Measurements from ENCODE around the gene TBC1D2B.

The TBC1D2B gene

GRCh38 chr15:78071383-78071782, 6.1 kb downstream of the TBC1D2B start:
- no peak for DNase-seq

DNA sequence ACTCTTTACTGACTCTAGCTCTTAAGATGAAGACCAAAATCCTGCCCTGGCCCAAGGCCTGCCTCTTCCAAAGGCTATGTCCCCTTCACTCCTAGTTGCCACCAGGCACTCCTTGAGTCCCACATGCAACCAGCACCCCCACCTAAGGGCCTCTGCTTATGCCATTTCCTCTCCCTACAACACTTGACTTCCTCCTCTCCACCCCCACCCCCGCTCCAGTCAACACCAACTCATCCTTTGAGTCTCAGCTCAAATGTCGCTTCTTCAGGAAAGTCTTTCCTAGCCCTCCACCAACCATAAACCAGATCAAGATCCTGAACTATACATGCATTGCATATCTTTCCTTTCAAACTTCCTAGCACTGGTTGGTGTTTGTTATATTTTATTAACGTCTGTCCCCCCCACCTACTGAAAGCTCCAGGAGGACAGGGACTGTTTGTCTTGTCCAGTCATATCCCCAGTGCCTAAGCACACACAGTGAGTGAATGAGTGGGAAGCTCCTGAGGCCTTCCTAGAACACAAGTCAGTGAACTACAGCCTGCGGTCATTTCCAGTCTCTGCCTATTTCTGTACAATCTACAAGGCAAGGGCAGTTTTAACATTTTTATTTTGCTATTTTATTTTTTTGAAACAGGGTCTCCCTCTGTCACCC, 7.3 kb downstream of the TBC1D2B start:
- DNase-seq = peak; percentile 23

DNA sequence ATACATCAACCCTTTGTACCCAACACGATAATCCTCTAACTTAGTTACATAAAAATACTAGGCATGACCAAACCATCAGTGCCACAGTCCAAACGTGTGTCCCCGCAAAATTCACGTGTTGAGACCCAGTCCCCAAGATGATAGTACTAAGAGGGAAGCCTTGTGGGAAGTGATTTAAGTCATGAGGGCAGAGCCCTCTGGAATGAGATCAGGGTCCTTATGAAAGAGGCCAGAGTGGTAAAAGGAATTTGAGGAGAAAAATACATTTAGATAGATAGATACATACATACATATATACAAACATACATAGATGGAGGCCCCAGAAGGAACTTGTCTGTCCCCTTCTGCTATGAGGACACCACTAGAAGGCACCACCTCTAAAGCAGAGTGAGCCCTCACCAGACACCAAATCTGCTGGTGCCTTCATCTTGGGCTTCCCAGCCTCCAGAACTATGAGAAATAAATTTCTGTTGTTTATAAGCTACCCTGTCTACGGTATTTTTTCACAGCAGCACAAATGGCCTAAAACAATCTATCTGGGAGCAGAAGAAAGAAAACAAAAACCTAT, 8.0 kb downstream of the TBC1D2B start:
- no peak for DNase-seq

- DNase-seq = no peak
Observed at GRCh38 chr15:78069052-78069414, 8.5 kb downstream of the TBC1D2B start.

GRCh38 chr15:78067328-78068228, 9.9 kb downstream of the TBC1D2B start:
- no peak for DNase-seq

DNA sequence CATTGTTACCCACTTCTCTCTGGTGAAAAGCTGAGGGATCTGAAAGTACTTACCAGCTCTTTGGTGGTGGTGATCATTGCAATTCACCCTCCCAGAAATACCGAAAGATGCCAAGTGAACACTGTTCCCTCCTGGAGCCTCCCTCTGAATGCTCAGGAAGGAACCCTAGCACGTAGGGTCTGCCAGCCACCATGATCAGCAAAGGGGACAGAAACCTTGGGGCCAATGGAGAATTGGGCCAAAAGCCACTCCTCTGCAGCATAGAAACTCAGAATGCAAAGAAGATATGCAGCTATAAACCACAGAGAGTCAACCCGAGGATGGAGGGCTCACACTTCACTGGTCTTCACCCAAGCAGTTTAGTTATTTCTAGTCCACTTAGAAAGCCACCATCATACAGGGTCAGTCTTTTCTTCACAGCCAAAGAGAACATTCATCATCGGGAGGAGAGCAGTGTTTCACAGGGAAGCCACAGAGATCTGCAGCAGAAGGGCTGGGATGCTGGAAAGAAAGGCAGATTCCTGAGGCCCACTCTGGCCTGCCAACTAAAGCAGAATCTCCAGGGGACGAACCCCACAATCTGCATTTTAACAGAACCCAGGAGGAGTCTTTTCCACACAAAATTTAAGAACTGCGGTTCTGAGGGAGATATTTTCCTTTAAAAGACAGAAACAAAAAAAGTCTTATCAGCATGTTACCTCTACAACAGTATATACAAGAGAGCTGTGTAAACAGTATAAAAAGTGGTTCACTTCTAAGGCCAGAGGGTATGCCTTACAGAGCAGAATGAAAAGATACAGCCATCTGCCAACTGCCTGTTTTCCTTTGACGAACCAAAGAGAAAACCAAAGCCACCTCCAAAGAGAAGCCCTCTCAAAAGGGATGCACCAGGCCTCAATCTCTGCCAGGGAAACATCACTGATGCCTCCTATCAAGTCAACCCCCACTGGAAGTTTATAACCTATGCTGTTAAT, 11.3 kb downstream of the TBC1D2B start:
- no peak for DNase-seq

DNA sequence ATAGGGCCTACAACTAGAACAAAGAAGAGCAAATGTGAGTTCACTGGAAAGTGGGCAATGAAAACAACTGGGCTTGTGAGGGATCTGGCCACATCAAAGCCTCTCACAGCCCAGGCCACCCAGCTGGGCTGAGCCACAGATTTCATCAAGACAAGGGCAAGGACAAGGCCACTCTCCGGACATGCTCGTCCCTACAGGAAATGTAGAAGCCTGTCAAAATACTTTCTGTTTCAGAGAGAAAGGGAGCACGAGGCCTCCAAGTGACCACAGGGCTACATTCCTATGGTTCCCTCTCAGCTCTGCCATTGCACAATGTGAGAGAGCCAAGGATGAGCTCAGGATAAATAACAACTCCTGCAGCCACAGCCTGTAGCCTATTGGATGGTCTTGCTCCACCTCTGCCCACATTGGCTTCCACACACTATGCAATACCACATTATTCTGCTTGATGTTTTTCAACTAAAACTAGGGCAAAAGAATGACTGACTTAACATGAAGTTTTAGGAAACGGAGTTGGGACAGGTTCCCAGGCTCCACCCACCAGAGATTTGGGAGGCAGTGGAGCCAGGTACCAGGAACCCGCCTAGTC, 12.1 kb downstream of the TBC1D2B start:
- DNase-seq = no peak

GRCh38 chr15:78064544-78064943, 13.0 kb downstream of the TBC1D2B start:
- no peak for DNase-seq

GRCh38 chr15:78063970-78064385, 13.5 kb downstream of the TBC1D2B start:
- DNase-seq = no peak

GRCh38 chr15:78063217-78063616, 14.3 kb downstream of the TBC1D2B start:
- no peak for DNase-seq

DNA sequence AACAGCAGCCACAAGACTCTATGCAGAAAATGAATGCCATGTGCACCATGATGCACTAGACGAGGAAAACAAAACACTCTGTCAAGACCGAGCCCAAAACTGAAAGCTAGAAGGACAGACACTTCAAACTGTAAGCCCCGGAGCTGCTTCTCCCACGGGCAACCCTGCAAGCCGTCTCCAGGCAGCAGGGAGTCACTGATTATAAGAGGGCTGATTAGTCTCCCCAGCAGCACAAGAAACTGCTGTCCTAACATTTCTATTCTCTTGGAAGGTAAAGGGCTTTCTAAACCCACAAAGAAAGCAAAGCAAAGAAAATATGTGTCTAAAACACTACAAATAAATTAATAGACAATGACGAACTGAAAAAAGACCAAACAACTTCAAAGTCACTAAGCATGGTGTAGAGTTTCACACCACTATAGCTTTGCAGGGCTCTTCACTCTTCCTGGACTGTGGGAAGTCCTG, 15.5 kb downstream of the TBC1D2B start:
- DNase-seq = peak; percentile 49

DNA sequence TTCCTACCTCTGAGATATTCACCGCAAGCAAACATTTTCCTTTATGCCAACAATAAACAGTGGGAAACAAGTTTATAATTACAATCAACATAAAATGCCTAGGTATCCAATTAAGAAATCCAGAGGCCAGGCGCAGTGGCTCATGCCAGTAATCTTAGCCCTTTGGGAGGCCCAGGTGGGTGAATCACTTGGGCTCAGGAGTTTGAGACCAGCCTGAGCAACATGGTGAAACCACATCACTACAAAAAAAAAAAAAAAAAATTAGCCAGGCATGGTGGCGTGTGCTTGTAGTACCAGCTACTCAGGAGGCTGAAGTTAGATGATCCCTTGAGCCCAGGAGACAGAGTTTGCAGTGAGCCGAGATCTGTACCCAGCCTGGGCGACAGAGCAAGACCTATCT, 17.3 kb downstream of the TBC1D2B start:
- no peak for DNase-seq

GRCh38 chr15:78059110-78059839, 18.2 kb downstream of the TBC1D2B start:
- DNase-seq = no peak

GRCh38 chr15:78058401-78058935, 19.0 kb downstream of the TBC1D2B start:
- no peak for DNase-seq

DNA sequence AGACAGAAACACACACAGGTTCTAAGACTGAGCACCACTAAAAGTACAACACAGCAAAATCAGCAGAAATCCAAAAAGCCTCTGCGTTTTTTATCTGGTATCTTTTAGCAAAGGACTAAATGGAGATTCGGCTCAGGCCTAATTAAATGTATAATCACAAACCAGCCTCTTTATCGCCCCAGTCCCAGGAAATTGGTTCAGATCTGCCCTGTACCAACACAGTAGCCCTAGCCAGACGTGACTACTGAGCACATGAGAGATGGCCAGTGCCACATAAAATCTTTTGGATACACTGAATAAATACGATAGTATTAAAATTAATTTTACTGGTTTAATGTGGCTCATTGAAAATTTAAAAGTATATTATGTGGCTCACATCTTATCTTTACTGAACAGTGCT, 19.7 kb downstream of the TBC1D2B start:
- no peak for DNase-seq

DNA sequence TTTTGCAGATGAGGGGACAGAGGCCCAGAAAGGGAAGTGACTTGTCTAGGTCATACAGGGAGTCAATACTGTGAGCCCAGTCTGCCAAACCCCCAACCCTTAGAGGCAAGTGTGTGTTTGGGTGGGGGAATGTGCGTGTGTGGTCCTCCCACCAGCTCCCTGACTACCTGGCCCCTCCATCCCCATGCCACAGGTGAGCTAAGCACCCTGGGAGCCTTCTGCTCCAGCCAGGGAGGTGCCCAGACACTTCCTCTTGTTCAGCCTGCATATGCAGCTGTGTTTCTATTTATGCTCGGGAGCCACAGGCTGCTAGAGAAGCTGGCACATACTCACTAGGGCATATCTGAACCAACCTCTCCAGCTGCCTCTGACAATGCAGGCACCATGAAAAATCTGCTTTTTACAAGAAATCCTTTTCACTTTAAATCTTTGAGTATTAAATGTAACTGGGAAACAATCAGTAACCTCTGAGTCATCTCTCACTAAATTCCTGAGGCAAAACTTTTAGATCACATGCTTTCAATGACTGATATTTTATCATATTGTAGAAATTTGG, 20.7 kb downstream of the TBC1D2B start:
- DNase-seq = no peak

DNA sequence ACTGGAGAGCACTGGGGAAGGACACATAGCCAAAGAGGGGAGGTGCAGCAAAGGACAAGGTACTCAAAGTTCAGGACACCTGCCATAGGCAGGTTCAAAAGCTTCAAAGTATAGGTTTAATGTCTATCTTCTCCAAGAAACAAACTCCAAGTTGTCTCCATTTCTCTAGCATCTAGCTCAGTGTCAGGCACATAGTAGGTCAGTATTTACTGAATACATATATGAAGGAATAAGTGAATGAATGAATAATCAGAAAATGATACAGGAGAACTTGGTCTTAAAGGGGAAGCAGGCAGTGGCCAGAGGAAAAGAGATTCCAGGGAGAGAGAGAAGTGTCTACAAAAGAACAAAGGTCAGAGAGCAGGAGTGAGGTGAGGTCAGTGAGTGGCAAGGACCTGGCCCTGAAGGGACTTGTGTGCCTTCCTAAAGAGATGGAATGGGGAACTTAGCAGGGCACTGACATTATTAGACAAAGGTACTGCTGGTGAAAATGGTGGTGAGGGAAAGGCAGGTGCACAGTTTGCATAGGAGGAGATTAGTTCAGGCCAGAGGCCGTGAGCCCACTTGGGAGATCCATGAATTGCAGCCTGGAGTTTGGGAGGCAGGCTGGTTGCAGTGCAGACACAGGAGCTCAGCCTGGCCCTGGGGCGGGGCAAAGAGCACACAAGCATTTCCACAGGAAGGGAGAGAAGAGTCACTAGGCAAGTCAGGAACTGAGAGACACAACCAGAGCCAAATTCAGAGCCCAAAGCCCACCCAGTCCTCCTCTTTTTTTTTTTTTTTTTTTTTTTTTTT, 21.4 kb downstream of the TBC1D2B start:
- no peak for DNase-seq

GRCh38 chr15:78054966-78055365, 22.5 kb downstream of the TBC1D2B start:
- no peak for DNase-seq

DNA sequence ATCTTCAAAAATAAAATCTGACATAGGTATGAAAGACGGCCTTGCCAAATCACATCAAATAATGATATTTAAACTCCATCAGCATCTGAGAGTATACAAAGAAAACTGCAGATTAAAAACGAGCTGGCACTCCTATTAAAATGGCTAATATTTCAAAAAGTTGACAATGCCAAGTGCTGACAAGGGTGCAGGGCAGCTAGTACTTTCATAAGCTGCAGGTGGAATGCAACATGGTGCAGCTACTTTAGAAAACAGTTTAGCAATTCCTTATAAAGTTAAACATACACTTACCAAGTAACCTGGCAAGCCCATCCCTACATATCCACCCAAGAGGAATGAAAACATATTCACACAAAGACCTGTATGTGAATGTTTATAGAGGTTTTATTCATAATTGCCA, 23.0 kb downstream of the TBC1D2B start:
- DNase-seq = no peak

DNA sequence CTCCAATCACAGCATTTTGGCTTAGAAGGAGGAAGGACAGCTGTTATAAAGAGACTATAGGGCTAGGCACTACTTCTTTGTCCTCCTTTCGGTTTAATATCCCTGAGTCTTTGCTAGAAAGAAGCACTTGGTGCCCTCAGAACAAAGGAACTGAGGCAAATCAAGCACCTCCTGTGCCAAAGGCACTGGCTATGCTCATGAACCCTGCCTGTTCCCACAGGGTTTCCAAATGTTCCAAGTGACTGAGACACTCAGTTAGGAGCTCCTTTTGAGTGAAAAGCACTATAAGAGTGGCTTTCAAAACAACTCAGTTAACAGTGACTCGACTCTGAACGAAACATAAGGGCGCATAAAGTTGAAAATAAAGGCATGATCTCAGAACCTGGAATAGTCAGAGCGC, 25.0 kb downstream of the TBC1D2B start:
- DNase-seq = no peak

All from activated naive CD4-positive, alpha-beta T cell treated with anti-CD3 and anti-CD28 coated beads, Interleukin-2, amount 50 U/mL, for 16 hours (primary cell).